Measurements from ENCODE around the gene KLHL29. TPM values are rescaled to one million over a fixed set of nuclear protein-coding genes. Genes with fewer than 3 reads are reported as not detected.

Gene KLHL29
- total and polyA plus RNA-seq, 2 donors (not counting 3 experiments of a cell fraction or from before 2014, with no cell fraction given), result 4.6 to 12.7 TPM

- Histone ChIP-seq H3K4me3 (replicated peaks in 1 of 3; ENCODE audit: insufficient read depth in 1 of 3, low read depth in 1 of 3, low read length in 3 of 3) (no peak overlapping the region), H3K9me1 (replicated peaks; ENCODE audit: control insufficient read depth, extremely low read depth, insufficient read depth, low read length) (no peaks in the 10 kb centered on the region), H3K27ac (ENCODE audit: insufficient read depth, low read depth, low read length) (no peak overlapping the region), H3K4me2 (ENCODE audit: insufficient read depth, low read length) (no peak overlapping the region), H3K27me3 (ENCODE audit: control insufficient read depth in 2 of 2, insufficient read depth in 2 of 2, low read length in 2 of 2) (no peaks in the 10 kb centered on the region), H3K4me1 (ENCODE audit: control insufficient read depth, extremely low read depth, insufficient read depth, low read length) (peaks cover 8% of the 10 kb centered on the region), H3K79me2 (ENCODE audit: control insufficient read depth, insufficient read depth, low read length) (no peaks in the 10 kb centered on the region), H3K9ac (replicated peaks; ENCODE audit: extremely low read depth, insufficient read depth, low read length) (no peak overlapping the region), H3K36me3 (ENCODE audit: control insufficient read depth in 2 of 2, extremely low read depth in 1 of 2, insufficient read depth in 2 of 2, low read length in 2 of 2) (no peaks in the 10 kb centered on the region), H3K9me3 (replicated peaks; ENCODE audit: control insufficient read depth, insufficient read depth, low read length) (no peaks in the 10 kb centered on the region), H4K20me1 (replicated peaks; ENCODE audit: control insufficient read depth, extremely low read depth, insufficient read depth, low read length) (no peaks in the 10 kb centered on the region), H2AFZ (ENCODE audit: low read depth, low read length) (no peak overlapping the region)
- DNase-seq (ENCODE audit: low read depth, low spot score) (no peak), FAIRE-seq (no peak)
- intact Hi-C loops (cut with micrococcal nuclease) (no loop called here), dilution Hi-C loops (cut with MboI; ENCODE audit: extremely low pct_ligation_motif_present, low sequenced_read_pairs) (no loop called here)
- BruUV-seq (replicated peaks), result no TSS peak
- TF ChIP-seq EZH2 (IDR thresholded peaks at IDR 0.05; ENCODE audit: borderline replicate concordance, low read depth, low read length, severe bottlenecking) (no peak), MAX (IDR thresholded peaks at IDR 0.05; ENCODE audit: insufficient read depth, insufficient read length) (no peak), MYC (IDR thresholded peaks at IDR 0.05; ENCODE audit: low read depth, low read length) (no peak), POLR2AphosphoS5 (IDR thresholded peaks at IDR 0.05; ENCODE audit: insufficient read depth, low read depth, low read length) (no peak), GATA2 (IDR thresholded peaks at IDR 0.05; ENCODE audit: insufficient read depth, insufficient read length, low read depth, low read length) (no peak), CTCF (IDR thresholded peaks at IDR 0.05; ENCODE audit: extremely low read depth in 1 of 2, insufficient read depth in 1 of 2, low read depth in 1 of 2, low read length in 2 of 2) (no peak), POLR2A (IDR thresholded peaks at IDR 0.05; ENCODE audit: low read depth, low read length) (no peak), JUN (IDR thresholded peaks at IDR 0.05; ENCODE audit: borderline replicate concordance, insufficient read depth, insufficient read length, low read depth) (no peak), FOS (IDR thresholded peaks at IDR 0.05; ENCODE audit: borderline replicate concordance, insufficient read depth, low read length) (no peak)
- POLR2A ChIA-PET, result no interaction called here
- CTCF ChIA-PET, result interaction anchor here (1.6 kb wide), 1 partner anchor 9 kb away, joined by 6 read pairs; no protein-coding TSS in a partner anchor
Measured at GRCh38 chr2:23632831-23633395, 247.9 kb downstream of the KLHL29 start.

All from endothelial cell of umbilical vein (primary cell).